ENCODE data around the gene AQP12A. TPM values are rescaled to one million over a fixed set of nuclear protein-coding genes. Genes with fewer than 3 reads are reported as not detected.

The AQP12A gene
- polyA plus RNA-seq, 4 donors, result 0.60 to 1.6 TPM; not detected in 2

DNA sequence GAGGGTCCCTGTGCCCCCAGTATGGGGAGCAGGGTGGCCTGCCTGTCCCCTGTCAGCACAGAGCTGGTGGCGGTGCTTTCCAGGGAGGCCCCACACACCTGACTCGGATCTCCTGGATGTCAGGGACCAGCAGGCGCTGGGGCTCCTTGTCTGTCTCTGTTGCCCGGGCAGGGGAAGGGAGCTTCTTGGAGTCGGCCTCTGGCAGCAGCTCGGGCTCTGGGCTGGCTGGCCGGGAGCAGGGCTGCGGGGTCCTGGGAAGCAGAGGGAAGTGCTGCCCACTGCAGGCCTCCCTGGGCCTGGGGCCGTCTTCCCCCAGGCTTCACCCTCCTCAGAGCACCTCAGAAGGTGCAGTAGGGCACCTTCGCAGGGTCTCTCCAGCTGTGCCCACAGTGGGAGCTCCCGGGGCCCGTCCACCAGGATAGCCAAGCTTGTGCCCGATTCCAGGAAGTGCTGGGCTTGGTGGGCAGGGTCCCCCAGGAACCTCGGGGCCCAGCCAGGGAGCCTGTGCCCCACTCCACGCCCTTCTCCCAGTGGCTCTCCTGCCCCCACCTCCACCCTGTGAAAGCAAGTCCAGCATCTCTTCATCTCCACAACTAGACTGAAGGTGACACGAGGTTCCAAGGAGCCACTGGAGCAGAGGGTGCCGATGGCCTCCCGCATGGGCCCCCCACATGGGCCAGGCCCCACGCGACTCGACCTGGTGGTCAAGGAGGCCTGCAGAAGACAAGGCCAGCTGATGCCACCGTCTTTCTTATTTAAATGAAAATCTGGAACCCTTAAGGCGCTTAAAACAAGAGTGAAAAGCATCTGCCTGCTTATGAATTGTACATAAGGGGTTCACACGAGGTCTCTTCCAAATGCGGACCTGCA is 28.2 kb downstream of the AQP12A start:
- no peak for DNase-seq (ENCODE audit: low read depth in 4 of 4, low spot score in 3 of 4)

DNA sequence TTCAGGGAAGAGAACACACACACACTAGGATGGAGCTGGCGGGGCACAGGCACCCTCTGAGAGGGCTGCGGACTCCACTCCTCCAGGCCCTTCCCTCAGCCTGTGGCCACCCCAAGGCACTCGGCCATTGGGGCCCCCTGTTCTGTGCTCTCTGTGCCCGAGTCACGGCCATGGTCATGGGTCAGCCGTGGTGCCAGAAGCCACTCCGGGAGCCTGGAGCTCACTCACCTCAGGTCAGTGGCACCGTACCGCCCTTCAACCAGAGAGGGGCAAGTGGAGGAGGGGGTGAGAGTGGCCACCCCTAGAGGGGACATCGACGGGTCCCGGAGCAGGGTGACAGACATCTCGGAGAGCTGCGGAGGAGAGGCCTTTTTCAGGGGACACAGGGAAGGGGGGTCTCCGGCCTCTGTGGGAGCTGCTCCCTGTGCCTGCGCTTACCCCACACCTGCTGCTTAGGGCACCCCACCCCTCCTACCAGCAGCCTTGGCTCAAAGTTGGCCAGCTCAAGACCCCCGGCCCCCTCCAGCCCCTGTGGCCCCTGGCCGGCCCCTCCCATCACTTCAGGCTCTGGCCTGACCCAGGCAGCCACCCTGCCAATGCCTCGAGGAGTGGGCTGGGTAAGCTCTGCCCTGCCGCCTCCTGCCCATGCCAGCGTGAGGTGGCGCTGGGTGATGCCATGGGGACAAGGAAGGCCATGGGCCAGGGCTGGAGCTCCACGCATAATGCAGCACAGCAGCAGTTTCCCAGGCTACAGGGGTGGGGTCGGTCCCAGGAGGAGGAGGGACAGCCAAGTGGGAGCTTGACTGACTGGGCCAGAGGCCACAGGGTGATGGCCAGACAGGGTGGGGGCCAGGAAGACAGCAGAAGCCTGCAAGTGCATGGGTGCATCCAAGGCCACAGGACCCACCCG is 29.3 kb downstream of the AQP12A start:
- no peak for DNase-seq (ENCODE audit: low read depth in 4 of 4, low spot score in 3 of 4)

DNA sequence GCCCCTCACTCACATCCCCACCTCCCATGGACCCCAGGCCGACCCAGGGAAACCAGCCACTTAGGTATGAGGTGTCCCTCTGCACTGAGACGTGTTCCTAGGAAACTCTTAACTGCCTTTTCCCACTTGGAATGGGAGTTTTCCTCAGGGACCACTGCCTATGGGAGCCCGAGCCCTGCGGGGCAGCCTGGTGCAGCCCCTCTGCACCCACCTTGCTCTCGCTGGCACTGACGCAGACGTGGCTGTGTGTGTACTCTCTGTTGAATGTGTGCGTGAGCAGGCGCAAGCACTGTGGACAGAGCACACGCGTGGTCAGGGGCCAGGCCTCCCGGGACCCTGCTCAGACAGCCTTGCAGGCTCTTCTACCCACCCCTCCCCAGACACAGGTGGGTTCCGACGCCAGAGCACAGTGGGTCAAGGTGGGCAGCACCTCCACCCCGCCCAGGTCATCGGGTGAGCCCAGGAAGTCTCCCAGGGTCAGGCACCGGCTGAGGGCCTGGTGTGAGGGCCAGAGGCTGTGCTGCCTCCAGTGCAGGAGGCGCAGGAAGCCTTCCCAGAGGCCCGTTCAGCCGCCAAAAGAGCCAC is 30.0 kb downstream of the AQP12A start:
- no peak for DNase-seq (ENCODE audit: low read depth in 4 of 4, low spot score in 3 of 4)

DNA sequence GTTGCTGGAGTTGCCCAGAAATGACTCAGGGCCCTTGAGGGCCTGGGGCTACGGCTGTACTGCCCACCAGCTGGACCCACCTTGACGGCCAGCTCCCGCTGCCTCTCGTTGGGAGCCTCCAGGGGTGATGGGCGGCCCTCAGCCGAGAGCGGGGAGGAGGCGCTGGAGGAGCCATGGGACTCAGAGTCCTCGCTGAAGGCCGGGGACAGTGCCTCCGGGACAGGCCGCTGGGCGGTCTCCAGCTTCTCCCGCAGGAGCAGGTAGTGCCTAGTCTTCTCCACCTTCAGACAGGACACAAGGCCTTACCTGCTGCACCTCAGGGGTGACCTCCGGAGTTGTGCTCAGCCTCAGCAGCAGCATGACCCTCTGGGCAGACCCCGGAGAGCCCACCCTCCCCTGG is 30.7 kb downstream of the AQP12A start:
- DNase-seq (ENCODE audit: low read depth in 4 of 4, low spot score in 3 of 4), result no peak

DNA sequence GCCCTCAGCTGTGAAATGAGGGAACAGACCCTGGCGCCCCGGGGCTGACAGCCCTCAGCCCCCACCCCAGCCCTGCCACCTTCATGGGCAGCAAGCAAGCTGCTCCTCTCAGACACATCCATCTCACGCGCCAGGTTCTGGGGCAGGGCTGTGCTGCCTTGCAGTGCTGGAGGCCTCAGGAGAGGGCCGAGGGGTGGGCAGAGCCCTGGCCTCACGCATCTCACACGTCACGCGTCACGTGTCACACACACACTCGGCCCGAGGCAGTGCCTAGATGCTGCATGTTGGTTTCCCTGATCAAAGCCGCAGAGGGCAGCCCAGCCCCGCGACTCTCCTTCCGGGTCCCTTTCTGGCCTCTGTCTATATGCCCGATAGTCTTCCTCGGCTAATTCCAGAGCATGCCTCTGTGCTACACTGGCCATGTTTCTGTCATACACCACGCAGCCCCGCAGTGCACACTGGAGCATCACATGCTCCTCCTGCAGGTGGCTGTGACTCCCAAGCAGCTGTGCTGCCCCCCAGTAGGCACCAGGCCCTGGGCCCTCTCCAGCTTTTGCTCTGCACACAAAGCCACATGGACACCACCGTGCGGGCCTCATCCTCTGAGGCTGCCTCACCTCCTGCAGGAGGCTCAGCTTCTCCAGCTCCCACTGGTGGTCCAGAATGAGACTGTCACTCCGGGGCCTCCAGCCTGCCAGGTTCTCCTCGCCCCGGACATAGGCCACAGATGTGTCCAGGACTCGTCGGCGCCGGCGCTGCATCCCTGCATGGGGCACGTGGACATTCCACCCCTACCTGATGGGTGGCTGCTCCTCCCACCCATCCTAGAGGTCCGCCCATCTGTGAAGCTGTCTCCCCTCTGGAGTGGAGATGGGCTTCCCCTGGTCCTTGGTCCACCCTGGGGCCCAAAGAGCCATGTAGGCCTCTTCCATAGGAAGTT is 31.4 kb downstream of the AQP12A start:
- DNase-seq (ENCODE audit: low read depth in 4 of 4, low spot score in 3 of 4), result no peak

DNA sequence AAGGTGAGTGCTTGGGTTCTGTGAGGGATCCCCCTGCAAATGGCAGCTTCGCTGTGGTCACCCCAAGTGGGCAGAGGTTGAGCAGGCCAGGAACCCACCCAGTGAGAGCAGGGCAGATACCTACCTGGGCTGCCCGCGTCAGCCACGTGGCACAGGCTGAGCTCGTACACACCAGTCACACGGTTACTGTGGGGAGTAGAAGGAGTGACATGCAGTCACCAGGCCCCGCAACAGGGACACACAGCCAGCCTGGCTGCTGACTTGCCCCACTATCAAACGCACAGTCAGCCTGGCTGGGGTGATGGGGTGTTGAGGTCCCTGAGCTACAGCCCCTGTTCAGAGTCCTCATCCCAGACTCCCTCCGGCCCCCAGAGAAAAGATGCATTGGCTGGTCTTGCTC is 32.2 kb downstream of the AQP12A start:
- DNase-seq (ENCODE audit: low read depth in 4 of 4, low spot score in 3 of 4), result no peak

DNA sequence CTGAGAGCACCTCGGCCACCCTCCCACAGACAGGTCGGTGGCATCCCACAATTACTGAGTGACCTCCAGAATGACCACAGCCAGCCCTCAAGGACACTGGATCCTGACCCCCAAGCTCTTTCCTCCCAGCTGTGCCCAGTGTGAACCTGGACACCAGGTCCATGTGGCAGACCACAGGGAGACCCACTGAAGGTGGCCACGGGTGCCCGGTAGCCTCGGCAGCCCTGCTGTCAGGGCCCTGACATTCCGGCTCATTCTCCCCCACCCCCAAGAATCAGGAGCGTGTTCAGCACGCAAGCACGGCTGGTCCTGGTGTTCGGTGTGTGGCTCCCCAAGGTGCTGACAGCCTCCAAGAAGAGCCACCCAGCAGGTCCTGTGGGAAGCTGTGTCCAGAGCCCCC is 32.8 kb downstream of the AQP12A start:
- no peak for DNase-seq (ENCODE audit: low read depth in 4 of 4, low spot score in 3 of 4)

DNA sequence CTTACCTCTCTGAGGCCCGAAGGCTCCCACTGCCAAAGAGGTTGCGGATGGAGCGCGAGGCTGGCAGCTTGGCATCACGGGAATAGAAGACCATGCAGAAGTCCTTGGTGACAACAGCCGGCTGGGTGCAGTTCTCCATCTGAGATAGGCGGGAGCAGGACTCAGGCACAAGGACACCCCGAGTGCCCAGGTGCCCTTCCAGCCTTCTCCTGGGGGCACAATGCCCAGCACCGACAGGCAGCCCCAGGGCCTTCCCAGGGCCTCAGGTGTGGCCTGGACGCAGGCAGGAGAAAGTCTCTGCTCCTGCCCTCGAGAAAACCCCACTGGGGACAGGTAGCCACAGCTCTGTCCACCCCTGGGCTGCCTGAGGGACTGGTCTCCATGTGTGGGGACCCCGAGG is 33.6 kb downstream of the AQP12A start:
- DNase-seq (ENCODE audit: low read depth in 4 of 4, low spot score in 3 of 4), result no peak

DNA sequence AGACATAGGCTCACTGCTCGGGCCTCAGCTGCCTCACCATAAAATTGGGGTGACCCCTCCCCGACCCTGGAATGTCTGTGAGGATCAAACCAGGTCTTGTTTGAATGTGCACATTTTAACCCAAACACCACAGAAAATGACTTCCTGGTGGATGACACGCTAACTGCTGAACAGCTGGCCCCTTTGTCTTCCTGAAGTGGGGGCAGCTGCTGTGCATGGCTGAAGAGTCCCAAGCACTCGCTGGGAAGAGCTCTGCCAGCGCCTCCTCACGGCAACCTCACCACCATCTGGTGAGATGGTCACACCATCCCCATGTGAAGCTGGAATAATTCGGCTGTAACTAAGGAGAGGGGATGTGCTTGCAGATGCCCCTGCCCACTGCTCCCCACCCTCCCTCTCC is 34.0 kb downstream of the AQP12A start:
- no peak for DNase-seq (ENCODE audit: low read depth in 4 of 4, low spot score in 3 of 4)

DNA sequence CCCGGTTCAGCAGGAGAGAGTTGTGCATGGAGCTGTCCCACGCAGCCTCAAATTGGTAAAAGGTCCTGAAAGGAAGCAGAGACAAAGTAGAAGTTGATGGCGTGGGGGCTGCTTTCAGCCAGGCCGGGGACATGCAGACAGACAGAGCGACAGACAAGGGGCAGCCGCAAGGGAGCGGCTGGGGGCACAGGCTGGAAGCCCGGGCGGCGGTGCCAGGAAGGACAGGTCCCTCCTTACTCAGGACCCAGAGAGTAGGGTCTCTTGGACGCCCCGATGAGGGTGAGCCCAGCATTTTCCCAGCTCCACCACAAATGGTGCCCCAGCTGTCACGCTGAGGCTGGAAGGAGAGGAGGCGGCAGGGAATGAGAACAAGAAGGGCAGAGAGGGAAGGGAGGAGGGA is 35.2 kb downstream of the AQP12A start:
- no peak for DNase-seq (ENCODE audit: low read depth in 4 of 4, low spot score in 3 of 4)

DNA sequence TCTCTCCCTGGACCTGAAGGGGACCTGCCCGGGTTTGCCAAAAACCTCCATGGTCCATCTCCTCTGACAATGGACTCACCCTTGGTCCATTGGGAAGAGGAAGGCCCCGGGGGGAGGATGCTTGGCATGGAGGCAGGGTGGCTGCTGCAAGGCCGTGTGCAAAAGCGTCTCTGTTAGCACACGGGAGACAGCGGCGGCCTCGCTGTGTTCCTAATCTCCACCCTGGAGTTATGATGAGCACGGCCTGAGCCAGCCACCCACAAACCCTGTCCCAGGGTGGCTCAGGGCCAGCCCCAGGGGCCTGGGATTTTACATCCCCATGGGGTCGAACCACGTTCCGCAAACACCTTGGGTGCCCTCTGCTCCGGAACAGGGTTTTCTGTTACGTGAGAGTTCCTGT is 35.8 kb downstream of the AQP12A start:
- DNase-seq (ENCODE audit: low read depth in 4 of 4, low spot score in 3 of 4), result no peak

DNA sequence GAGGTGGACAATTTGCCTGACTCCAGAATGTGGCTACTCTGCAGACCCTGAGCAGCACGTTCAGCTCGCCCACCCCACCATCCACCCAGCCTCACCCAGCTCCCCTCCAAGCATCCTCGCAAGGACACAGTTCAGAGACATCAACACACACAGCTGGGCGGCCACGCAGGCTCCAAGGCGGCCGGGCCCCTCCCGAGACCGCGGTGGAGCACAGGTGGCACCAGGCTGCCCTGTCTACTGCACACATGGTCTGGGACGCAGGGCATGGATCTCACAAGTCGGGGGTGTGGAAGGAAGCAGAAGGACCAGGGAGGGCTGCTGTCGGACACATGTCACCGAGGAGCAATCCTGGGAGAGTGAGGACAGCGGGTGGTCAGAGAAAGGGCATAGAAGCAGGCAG is 36.2 kb downstream of the AQP12A start:
- no peak for DNase-seq (ENCODE audit: low read depth in 4 of 4, low spot score in 3 of 4)

DNA sequence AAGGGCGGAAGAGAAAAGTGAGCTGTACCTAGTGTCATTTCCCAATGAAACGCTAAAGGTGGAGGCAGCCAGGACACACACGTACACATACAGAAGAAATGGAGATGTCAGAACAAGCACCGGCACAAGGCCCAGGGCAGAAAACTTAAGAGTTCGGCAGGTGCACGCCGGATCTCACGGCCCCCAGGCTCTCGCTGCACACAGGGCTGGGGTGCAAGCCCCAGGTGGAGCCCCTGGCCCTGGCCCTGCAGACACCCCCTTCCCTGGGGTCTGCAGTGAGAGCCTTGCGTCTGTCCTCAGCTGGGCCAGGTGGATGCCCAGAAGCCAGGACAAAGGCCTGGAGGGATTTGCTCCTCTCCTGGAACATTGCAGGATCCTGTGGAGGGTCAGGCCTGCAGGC is 36.7 kb downstream of the AQP12A start:
- no peak for DNase-seq (ENCODE audit: low read depth in 4 of 4, low spot score in 3 of 4)

DNA sequence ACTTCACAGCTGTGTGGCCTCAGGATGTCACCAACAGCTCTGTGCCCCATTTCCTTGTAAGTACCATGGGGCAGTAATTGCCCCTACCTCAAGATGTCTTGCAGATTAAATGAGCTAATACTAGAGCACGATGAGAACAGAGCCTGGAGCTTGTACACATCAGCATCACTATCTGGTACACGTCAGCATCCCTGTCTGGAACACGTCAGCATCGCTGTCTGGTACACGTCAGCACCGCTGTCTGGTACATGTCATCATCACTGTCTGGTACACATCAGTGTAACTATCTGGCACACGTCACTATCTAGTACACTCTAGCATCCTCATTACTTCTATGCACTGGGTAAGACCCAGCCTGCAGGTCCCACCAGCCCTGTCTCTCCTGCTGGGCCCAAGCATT is 37.2 kb downstream of the AQP12A start:
- no peak for DNase-seq (ENCODE audit: low read depth in 4 of 4, low spot score in 3 of 4)

DNA sequence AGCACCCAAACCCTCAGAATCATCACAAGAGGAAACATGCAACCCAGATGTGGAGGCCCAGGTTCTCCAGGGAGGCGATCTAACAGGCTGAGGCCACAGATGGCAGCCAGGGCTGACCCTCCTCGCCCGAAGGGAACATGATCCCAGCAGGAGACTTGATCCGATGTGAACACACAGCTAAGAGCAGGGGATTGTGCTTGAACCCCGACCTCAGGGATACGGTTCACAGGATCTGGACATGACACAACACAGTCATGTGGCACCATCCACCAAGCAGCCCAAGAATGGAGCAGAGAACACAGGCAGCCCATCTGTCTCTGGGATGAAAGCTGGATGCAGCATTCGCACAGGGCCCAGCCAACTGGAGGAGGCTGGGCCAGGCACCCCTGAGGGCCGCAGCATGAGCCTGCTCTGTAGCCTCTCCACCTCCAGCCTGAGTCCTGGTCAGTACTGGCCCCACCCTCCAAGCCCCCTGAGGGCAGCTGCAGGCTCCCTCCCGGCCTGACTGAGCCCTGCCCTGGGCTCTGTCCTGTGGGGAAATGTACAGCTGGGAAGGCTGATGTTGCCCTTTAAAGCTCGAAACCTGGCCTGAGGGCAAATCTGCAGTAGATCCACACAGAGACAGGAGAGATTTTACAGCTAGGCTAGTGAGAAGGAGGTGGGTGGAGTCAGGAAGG is 39.0 kb downstream of the AQP12A start:
- no peak for DNase-seq (ENCODE audit: low read depth in 4 of 4, low spot score in 3 of 4)

DNA sequence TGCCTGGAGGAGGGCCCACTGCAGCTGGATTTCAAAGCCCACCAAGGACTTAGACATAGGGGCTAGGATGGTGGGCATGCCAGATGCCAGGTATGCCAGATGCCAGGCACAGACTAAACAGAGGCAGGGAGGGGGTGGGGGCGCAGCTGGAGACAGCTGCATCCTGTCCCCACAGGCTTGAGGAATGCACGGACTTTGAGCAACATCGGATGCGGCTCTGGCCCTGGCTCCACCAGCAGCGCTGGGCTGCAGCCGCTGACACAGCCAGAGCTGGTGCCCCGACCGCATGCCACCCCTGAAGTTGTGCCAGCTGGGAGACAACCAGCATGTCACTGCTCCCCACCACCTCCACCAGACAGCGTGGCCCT is 39.5 kb downstream of the AQP12A start:
- no peak for DNase-seq (ENCODE audit: low read depth in 4 of 4, low spot score in 3 of 4)

DNA sequence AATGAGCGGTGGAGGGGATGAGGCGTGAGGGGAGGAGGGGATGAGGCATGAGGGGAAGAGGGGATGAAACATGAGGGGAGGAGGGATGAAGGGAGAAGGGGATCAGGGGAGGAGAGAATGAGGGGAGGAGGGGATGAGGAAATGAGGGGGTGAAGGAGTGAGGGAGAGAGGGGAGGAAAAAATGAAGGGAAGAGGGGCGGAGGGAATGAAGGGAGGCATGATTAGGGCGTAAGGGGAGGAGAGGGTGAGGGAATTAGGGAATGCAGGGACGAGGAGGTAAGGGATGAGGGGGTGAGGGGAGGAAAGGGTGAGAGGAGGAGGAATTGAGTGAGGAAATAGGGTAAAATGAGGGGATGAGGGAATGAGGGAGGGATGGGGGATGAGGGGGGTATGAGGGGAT is 40.5 kb downstream of the AQP12A start:
- no peak for DNase-seq (ENCODE audit: low read depth in 4 of 4, low spot score in 3 of 4)

DNA sequence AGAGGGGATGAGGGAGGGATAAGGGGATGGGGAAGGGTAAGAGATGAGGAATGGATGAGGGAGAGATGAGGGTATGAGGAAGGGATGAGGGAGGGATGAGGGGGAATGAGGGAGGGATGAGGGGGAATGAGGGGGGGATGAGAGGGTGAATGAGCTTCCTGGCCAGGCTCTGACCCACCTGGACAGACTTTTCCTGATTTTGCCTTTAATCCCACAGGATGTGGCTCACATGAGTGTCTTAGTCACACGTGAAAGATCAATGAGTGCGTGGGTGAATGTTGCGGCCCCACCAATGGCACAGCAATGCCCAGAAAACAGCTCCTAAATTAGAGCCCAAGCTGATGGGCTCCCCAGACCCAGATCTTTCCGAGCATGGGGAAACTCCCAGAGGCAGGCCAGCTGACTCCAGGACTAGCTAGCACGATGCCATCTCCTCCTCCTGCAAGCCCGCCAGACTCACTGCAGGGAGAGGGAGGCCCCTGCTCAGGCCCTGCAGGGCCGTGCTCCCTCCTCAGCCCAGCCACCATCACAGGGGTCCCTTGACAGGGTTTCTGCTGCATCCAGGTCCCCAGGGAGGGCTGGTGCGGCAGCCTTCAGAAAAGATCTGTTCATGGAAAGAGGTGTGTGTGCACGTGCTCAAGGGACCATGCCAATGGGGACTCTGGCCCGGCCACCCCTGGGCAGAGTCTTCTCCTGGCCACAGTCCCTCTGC is 41.4 kb downstream of the AQP12A start:
- DNase-seq (ENCODE audit: low read depth in 4 of 4, low spot score in 3 of 4), result no peak

DNA sequence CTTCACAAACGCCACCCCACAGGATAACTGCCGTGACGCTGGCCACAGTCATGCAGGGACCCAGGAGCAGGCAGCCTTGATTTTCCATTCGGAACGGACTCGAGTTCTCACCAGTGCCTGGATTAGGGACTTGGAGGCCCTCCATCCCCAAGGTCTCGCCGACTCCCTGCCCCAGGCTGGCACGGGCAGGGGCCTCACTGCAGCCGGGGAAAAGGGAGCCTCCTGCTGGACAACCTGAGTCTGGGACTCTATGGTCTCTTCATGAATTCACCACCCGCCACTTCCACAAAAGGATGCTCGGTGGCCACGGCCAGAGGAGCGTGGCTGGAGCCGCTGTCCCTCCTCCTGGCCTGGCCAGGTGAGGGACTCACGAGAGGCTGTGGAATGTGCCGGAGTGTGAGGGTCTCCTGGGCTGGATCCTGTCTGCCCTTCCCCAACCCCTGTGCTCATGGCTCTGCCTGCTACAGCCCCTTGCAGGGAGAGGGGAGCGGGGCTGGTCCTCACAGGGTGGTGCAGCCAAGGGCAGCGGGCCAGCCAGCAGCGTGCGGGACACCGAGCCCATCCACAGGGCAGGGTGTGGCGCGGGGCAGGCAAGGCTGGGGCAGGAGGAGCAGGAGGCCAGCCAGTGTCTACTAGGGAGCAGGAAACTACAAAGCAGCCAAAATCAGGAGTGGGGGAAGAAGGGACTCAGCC is 42.3 kb downstream of the AQP12A start:
- no peak for DNase-seq (ENCODE audit: low read depth in 4 of 4, low spot score in 3 of 4)
